GM21360 (cell line): ENCODE results near the gene PET100.

Experiments
- ATAC-seq: cut with Tn5 transposase; IDR thresholded peaks from one replicate; pipeline ENCODE4 v1.9.1; 2021; ENCODE audit warnings: mild to moderate bottlenecking, moderate library complexity; ENCODE audit not compliant: unreplicated experiment

The PET100 gene

DNA sequence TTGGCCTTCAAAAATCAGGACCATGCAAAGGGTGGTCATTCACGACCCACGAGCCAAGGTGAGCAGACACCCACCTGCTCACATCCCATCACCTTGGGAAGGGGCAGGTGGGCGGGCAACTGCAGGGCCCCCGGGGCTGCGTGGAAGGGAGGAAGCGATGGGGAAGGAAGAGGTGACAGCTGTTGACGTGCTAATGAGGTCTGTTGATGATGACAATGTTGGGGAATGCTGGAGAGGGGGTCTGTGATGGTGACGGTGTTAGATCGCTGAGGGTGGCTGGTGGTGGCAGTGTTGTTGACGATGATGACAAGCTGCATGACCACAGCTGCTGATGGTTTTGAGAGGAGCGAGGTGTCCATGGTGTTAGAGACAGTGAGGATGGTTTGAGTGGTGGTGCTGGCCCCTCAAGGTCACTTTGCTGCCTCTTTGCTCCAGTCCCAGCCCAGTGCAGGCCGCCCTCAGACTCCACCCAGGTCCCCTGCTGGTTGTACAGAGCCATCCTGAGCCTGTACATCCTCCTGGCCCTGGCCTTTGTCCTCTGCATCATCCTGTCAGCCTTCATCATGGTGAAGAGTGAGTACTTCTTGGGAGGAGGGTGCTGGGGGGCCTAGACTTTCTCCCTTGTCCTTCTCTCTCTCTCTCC lies 48.2 kb downstream of the PET100 start:
- ATAC-seq = no peak

DNA sequence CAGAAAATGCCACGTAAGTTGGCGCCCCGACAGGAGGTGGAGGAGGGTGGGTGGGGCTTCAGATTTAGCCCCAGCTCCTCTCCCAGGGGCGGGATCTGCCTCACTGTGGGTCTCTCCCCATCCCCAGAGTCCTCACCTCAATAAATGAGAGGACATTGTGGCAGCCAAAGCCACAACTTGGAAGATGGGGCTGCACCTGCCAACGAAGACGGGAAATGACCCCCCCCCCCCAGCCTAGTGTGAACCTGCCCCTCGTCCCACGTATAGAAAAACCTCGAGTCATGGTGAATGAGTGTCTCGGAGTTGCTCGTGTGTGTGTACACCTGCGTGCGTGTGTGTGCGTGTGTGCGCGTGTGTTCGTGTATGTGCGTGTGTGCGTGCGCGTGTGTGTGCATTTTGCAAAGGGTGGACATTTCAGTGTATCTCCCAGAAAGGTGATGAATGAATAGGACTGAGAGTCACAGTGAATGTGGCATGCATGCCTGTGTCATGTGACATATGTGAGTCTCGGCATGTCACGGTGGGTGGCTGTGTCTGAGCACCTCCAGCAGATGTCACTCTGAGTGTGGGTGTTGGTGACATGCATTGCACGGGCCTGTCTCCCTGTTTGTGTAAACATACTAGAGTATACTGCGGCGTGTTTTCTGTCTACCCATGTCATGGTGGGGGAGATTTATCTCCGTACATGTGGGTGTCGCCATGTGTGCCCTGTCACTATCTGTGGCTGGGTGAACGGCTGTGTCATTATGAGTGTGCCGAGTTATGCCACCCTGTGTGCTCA lies 49.6 kb downstream of the PET100 start:
- ATAC-seq = no peak

DNA sequence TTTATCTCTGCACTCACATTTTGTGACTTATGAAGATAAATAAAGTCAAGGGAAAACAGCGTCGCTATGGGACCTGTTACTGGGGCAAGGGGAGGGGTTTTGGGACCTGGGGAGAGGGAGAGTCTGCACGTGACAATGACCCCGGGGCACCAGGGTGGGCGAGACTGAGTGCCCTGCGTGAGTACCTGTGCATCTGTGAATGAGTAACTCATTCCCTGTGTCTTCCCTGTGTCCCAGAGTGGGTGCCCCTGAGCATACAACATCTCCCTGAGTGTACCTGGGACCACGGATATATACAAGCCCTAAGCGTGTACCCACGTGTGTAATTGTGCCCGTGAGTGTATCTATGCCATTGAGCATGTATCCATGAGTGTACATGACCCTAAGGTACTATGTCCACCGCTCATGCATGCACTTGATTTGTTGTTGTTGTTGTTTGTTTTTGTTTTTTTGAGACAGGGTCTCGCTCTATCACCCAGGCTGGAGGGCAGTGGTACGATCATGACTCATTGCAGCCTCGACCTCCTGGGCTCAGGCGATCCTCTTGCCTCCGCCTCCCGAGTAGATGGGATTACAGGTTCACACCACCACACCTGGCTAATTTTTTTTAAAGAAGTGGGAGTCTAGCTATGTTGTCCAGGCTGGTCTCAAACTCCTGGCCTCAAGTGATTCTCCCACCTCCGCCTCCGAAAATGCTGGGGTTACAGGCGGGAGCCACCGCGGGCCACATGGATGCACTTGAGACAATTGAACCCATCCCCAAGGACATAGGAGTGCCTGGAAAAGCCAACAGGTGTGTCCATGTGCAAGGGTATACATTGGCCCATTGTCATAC lies 50.4 kb downstream of the PET100 start:
- no peak for ATAC-seq

DNA sequence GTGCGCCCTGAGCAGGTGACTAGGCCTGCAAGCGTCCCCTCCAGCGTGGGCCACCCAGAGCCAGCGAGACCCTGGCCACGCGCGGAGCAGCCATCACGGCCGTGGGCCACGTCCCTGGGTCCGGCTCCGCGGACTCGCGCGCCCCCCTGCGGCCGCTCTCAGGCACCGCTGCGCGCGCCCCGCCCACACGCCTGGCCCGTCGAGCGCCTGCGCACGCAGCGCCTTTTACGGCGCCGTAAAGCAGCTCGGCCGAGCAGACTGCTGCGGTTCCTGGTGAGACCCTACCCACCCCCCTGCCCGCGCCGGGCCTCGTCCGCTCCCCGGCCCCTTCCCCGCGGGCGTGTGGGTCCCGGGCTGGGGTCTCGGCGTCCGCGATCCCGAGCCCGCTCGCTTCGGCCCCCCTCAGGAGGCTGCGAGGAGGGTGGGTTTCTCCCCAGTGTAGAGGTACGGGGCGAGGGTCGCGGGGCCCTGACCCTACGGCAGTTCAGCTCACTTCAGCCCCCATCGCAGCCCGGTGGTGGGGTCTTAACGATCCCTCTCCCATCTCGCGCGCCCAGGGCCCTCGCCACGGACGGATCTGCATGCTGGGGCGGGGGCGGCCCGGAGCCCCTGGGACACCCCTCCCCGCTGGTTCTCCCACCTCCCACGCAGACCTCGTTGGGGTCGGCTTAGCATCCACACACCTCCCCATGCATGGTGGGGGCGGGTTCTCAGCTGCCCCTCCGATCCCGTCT lies 51.2 kb downstream of the PET100 start, which contains the start of gene TRAPPC5:
TRAPPC5 (plus strand) TSS at position 228 of the 734 bp plus-strand sequence. CDS start 1,421 bp downstream, outside the sequence.
- peak; percentile 44 for ATAC-seq
